NCI-H510A (cell line): ENCODE results near the gene PEX13.
A peak's percentile ranks its signal among the peaks of the same experiment; 100 is the strongest.
"Not testable (repeated sequence)": the region's sequence is repeated elsewhere in the genome, so short reads cannot be mapped to it uniquely, and the experiment has no call there.

Experiments used
- DNase-seq: peaks from one replicate; lab custom pipeline; 2025; lab: John Stamatoyannopoulos, UW

The PEX13 gene

GRCh38 chr2:61009355-61009754, 8.2 kb upstream of the PEX13 start:
- no peak for DNase-seq

GRCh38 chr2:61011678-61012077, 5.8 kb upstream of the PEX13 start:
- no peak for DNase-seq

GRCh38 chr2:61012303-61012702, 5.2 kb upstream of the PEX13 start:
- not testable (repeated sequence) for DNase-seq

- no peak for DNase-seq
Observed at GRCh38 chr2:61013382-61013781, 4.1 kb upstream of the PEX13 start.

GRCh38 chr2:61014763-61015162, 2.8 kb upstream of the PEX13 start:
- no peak for DNase-seq

DNA sequence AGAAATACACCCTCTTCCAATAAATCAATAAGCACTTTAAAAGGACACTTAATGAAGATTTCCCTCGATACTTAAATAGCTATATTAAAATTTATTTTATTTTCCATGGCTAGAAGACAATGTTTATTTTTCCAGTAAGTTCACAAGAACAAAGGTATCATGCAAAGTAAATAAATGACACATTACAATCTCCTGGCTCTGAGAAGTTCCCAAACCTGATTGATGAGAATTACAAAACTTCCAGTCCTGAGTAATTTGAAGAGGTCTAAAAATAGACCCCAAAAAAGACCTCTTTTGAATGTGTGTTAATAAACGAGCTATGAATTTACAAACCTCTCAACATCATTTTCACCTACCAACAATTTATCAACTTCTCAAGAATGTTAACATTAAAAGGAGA, 1.5 kb upstream of the PEX13 start:
- DNase-seq, result no peak

- no peak for DNase-seq
Observed at GRCh38 chr2:61016392-61017002, 1.0 kb upstream of the PEX13 start.

DNA sequence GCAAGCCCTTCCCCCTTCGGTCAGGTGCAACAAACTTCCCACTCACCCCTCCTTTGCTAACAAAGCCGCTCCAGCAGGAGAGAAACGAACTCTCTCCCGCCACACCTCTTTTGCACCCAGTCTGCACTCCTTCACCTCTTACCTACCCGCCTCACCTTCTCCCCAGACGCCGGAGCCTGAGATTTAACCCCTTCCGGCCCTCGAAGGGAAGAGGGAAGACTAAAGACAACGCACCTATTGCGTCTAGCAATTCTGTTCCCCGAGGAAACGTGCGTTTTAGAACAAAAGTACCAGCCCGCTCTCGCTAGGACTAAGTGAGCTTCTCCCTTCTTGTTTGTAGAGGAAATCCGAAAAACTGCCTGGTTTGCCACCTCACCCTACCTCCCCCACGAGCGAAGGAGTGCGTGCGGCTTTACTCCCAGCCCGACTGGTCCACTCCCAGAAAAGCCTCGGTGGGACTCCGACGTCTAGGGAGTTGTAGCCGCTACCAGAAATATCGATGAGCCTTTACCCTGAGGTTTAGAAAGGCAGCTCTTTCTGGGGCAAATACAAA, 441 bp upstream of the PEX13 start:
- peak; percentile 65 for DNase-seq

GRCh38 chr2:61018318-61018755, 817 bp downstream of the PEX13 start:
- DNase-seq, result no peak

DNA sequence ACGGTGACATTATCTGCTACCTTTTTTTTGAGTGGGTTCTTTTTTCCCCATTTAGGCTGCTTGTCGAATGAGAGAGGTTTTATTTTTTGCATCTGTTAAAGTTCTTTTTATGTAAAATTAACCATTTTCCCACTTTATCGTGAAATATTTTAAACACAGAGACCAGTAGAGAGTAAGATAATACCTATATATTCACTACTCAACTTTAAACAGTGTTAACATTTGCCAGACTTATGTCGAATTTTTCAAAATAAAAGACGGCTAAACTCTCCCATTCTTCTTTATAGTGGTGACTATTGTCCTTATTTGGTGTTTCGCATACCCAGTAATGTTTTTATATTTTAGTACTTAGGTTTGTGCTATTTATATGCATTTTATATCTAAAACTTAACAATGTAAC, 1.3 kb downstream of the PEX13 start:
- no peak for DNase-seq

DNA sequence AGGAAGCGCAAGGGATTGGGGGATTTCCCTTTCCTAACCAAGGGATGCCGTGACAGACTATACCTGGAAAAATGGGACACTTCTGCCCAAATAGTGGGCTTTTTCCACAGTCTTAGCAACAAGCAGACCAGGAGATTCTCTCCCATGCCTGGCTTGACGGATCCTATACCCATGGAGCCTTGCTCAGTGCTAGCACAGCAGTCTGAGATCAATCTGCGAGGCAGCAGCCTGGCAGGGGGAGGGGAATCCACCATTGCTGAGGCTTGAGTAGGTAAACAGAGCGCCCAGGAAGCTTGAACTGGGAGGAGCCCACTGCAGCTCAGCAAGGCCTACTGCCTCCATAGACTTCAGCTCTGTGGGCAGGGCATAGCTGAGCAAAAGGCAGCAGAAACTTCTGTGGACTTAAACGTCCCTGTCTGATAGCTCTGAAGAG, 3.7 kb downstream of the PEX13 start:
- DNase-seq, result no peak

DNA sequence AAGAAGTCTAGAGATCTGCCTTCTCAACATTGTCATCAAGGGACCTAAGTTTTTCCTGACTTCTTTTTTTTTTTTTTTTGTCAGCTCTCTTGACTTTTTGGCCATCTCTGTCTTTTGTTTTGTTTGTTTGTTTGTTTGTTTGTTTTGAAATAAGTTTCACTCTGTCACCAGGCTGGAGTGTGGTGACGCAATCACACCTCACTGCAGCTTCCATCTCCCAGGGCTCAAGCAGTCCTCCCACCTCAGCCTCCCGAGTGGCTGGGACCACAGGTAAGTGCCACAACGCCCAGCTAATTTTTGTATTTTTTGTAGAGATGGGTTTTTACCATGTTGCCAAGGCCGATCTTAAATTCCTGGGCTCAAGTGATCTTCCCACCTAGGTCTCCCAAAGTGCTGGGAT, 6.2 kb downstream of the PEX13 start:
- DNase-seq, result no peak

DNA sequence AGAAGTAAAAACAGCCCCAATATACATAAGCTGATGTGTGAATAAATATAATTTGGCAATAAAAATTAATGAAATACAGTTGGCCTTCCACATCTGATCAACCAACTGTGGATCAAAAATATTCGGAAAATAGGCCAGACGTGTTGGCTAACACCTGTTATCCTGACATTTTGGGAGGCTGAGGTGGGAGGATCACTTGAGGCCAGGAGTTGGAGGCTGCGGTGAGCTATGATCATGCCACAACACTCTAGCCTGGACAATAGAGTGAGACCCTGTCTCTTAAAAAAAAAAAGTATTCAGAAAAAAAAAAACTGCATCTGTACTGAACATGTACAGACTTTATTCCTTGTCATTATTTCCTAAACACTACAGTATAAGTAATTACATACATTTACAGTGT, 12.0 kb downstream of the PEX13 start:
- no peak for DNase-seq

DNA sequence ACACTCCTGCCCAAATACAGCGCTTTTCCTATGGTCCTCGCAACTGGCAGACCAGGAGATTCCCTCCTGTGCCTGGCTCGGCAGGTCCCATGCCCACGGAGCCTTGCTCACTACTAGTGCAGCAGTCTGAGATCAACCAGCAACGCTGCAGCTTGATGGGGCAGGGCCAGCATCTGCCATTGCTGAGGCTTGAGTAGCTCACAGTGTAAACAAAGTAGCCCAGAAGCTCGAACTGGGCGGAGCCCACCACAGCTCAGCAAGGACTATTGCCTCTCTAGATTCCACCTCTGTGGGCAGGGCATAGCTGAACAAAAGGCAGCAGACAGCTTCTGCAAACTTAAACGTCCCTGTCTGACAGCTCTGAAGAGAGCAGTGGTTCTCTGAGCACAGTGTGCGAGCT, 17.1 kb downstream of the PEX13 start:
- DNase-seq, result not testable (repeated sequence)

DNA sequence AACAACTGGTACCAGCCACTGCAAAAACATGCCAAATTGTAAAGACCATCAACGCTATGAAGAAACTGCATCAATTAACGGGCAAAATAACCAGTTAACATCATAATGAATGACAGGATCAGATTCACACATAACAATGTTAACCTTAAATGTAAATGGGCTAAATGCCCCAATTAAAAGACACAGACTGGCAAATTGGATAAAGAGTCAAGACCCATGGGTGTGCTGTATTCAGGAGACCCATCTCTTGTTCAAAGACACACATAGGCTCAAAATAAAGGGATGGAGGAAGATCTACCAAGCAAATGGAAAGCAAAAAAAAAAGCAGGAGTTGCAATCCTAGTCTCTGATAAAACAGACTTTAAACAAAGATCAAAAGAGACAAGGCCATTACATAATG, 19.1 kb downstream of the PEX13 start:
- not testable (repeated sequence) for DNase-seq

DNA sequence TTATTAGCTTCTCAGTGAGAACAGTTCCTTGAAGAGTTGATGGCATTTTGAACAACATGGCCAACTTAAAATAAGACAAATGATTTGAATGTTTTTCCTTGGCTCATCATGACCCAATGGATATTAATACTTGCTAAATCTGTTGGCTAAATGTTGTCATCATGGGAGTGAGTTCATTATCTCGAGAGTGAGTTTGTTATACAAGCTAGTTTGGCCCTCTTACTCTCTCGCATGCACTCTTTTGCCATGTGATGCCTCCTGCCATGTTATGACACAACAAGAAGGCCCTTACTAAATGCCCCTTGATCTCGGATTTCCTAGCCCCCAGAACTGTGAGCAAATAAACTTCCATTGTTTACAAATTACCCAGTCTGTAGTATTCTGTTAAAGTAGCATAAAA, 25.3 kb downstream of the PEX13 start:
- no peak for DNase-seq

- DNase-seq, result no peak
Observed at GRCh38 chr2:61044636-61045035, 27.1 kb downstream of the PEX13 start.

DNA sequence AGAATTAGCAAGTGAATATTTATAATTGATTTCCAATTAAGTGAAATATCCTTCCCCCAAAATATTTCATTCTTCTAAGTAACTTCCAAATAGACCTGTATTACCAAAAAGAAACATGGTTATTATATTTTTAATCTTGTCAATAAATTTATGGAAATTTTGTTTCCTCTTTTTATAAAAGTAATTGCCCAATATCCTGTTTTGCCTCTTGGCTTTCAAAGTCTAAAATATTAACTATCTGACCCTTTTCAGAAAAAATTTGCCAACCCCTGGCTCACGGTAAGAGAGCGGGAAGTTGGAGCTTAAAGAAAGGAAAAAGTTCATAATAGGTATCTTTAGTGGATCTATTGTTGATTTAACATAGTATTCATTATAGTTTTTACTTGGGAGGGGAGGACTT, 27.7 kb downstream of the PEX13 start:
- no peak for DNase-seq

GRCh38 chr2:61045999-61046398, 28.5 kb downstream of the PEX13 start:
- DNase-seq, result no peak

DNA sequence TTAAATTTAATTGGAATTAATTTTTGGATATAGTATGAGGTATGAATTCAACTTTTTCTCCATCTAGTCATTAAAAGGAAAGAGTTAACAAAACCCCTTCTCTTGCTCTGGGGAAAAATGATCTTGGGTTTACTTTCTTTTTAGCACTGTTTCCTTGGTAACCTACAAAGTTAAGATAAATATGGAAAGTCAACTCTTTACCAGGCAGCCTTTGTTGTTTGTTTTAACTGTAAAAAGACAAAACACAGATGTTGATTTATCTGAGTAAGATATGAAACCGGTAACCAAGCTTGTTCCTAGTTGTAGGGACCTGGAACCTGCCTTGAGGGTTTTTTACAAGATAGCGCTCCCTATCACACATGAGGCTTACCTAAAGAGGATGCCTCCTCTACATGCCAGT, 38.0 kb downstream of the PEX13 start:
- DNase-seq, result no peak

DNA sequence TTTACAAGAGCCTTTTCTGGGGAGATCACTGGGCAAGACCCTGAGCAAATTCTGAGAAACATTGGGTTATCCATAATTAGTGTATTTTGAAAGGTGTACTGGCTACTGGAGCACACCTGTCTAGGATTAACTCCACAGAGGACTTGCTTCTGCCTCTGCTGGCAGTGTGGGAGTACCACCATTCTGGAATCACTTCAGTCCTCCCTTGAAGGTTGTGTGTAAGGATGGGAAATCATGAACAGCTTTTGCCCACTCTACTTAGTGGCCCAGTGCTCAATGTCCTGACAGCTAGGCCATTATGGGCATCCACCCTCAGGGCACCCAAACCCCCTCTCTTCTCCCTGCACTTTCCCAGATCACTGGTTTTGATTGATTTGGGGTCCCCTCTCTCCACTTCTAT, 40.0 kb downstream of the PEX13 start:
- DNase-seq, result no peak

- DNase-seq, result no peak
Observed at GRCh38 chr2:61059382-61059781, 41.9 kb downstream of the PEX13 start.

DNA sequence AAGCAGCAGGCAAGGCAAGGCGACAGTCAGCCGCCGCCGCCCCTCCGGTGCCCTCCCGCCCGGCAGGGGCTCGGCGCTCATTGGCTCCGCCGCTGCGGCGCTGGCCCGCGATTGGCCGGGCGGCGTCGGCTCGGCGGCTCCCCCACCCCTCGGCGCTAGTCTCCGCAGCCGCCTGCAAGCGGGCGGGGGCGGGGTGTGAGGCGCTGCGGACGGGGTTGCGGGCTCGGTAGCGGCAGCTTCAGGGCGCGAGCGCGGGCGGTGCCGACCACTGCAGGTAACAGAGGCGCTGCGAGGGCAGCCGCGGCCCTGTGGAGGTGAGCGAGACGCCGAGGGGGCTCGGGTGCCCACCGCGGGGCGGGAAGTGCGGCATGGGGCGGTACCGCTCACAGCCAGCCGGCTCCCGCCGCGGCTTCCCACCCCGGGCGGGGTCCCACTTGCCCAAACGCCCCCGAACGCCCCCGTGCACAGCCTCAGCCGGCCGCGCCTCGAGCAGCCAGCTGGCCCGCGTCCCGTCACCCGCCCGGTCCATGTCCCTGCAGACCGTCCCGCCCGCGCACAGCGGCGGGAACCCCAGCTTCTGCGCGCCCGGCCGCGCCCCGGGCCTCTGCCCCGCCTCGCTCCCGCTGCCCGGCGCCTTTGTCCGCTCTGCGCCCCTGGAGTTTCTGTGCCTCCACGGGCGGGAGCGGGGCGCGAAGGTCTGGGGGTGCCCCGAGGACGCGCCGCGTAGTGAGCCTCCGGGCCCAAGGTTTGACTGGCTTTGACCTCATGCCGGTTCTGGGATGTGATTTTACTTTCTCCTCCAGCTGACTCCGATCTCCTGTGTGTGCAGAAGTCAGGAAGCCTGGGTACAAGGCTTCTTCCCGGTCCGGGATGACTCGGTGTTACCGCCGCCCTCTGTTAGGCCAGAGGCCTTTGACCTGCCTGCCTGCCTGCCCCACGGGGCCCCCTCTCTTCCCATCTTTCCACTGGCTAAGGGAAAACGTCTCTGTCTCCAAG, 48.5 kb downstream of the PEX13 start, which contains the start of gene SANBR:
SANBR (plus strand) TSS at position 158 of the 996 bp plus-strand sequence. CDS start 4,480 bp downstream, outside the sequence.
- DNase-seq, result peak; percentile 87
